HG03108 (cell line): ENCODE measurements around the gene PLEKHG1.

Source experiments
- ATAC-seq: cut with Tn5 transposase; IDR thresholded peaks from one replicate; pipeline ENCODE4 v1.9.1; 2021; ENCODE audit warnings: moderate library complexity; ENCODE audit not compliant: unreplicated experiment

The PLEKHG1 gene

DNA sequence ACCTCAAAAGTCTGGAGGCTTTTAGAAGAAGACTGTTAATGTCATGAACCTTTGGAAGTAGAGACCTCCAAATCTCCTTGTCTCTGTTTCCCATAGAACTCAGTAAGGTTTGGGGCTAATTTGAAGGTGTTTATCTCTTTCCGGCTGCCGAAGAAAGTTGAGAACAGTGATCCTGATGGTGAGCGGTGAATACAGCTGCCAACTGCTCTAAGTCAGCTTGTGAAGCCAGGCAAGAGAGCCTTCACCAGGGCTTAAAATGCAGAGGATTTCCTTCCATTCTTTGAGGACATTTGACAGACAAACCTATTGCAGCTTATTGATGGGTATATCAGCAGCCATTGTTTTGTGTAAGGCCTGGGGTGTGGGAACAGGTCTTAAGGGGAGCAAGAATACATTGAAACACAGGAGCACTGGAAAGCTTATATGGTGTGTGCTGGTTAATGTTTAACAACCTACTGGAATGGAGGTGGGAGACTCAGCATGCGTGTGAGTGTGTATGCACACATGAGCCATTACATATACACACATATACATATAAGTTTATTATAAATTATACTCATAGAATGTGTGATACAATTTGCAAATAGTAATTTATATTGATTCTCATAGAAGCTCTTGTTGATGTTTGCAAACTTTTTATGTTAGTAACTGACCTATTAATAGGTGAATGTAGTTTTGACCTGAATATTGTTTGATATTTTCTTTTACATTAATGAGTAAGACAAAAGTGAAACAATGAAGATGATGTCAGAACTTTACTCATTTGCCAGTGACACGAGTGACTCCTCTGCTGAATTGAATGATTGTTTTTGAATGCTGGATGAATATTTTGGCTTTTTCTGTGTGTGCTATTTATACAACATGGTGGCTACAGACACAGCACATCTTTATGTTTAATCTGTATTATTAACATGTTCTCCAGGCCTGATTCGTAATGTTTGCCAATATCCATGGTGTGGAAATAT, 18.1 kb downstream of the PLEKHG1 start:
- ATAC-seq = no peak

DNA sequence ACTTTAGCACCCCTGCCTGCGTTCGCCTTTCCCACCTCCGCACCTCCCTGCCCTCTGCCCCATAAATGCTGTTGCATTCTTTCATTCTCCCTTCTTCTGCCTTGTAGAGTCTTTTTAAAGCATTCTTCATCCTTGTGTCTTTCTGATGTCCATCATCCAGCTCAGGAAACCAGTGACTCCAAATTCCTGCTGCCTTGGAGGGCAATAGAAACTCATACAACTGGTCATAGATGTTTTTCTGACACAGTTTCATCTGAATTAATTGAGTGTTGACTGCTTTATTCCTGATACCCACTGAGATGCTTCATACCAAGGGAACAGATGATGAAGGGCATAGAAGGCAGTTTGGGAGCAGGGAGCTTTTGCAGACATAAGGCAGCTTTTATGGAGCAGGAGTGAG, 19.6 kb downstream of the PLEKHG1 start:
- no peak for ATAC-seq

DNA sequence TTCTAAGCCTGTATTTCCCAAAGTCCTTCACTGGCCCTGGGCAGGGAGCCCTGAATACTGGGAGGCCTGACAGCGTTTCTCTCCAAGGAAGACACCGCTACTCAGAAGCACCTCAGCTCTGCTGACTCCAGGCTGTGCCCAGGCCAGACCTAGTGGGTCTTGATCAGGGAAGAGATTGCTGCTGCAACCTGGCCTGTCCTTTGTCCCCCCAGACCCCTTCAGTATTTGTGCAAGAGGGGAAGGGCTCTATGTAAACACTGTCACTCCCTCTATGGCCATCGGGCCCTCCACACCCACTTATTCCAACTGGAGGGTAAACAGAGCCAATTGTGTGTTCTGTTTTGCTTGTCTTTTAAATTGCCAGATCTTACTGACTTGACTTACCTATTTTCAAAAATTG, 20.6 kb downstream of the PLEKHG1 start:
- no peak for ATAC-seq

DNA sequence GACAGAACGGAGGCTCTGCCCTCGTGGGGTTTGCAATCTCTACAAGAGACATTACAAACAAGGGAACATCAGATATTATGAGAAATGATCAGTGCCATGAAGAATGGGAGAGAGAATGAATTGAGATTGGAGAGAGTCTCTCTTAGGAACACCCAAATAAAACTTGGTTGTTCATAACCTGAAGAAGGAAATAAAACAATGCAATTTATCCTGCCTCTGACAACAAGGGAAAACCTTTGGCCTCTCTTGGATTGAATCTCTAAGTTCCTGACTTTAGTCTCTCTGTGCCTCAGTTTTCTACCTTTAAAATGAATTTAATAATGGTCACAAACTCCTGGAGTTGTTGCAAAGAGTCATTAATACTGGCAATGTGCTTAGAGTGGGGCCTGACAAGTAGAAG, 21.1 kb downstream of the PLEKHG1 start:
- ATAC-seq = no peak

DNA sequence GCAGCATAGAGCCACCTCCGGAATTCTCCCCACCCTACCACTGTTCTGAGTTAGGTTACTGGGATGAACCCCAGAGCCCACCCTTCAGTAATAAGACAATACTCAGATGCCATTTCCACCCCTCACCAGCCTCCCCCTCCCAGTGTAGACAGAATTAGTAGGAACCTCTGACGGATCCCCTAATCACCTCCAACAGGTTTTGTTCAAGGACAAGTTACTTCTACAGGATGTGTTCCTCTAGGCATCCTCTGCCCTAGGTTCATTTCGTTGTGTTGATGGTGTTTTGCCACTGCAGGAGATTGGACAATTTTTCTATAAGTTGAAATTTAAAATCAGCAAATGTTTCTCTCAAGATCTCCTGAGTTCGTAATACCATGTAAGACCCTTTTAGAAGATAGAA, 22.8 kb downstream of the PLEKHG1 start:
- ATAC-seq = no peak

DNA sequence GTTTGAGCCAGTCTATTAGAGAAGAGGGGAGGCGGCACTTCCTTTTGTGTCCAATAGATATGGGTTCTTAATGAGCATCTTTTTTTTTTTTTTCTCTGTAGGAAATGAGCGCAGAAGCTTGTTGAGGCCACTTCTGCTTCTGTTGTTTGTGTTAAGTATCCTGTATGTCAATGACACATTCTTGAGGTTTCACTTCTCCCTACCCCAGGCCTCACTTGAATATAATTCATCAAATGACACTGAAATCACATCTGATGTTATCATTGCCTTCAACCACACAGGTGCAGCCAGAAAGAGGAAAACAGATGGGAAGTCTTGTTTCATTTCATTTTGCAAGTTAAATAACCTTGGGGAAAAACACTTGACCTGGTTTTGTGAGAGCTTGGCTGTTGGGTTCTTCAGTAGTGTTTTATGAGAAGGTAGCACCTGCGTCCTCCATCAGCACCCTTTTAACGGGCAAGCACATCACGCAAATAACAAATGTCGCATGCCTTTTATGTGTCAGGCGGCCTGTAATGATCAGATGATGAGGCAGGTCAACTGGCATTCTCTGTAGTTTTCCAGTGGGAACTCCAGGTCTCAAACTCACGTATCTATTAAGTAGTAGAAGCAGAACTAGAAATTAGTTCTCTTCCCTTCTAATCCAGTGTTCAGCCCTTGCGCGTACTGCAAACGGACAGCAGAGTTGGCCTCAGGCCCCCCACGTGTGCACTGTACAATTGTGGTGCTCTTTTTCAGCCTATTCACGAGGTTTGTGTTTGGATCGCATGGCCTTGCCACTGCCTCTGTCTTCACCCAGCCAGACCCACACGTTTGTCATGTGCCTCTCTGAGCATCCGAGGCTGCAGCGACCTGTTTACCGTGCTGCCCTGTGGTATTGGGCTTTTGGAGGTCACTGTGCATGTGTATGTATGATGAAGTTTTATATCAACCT, 23.5 kb downstream of the PLEKHG1 start:
- peak; percentile 94 for ATAC-seq

DNA sequence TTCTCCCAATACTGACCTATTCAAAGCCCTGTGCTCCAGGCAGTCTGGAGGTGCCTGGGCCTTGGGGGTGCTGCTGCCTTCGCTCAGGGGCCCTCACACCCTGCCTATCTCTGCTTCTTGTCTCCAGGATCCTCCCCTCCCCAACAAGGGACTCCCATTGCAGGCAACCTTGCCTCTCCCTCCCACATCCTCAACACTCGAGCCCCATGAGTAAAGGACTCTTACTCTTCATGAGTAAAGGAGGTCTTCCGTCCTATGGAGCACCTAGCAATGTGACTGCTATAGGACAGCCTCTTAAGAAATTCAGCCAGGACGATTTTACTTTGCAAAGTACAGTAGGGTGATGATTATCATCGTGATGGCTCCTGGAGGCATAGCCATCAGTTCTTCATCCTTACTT, 24.5 kb downstream of the PLEKHG1 start:
- no peak for ATAC-seq

DNA sequence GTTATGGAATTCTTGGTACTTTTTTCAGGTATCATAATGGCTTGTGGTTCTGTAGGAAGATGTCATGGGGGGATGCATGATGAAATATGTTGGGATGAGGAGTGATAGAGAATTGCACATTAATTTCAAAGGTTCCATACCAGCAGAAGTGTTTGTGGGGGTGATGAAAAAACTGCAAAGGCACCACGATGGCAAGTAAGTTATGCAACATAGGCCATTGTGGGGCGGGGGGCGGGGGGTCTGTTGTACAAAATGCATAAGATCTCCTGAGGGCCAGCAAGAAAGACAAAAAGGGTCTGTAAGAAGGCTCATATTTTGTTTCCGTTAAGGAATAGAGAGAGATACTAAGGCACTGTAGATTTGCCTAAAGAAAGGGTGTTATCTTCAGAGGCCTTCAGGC, 26.2 kb downstream of the PLEKHG1 start:
- ATAC-seq = no peak

DNA sequence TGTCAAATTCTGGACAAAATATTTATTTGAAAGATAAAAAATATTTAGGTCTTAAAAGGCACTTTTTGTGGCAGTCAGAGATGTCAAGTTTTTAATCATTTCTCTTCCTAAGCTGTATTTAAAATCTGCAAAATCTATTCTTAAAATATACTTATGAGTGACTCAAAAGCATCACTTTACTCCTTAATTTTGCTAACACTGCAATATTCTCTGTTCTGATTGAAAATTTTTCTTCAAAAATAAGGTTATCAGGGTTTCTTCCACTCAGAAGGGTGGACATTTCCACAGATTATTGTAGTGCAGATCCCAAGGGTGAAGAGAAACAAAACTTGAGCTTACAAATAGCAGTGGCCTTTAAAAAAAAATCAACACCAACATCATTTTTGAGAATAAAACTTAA, 27.5 kb downstream of the PLEKHG1 start:
- no peak for ATAC-seq

DNA sequence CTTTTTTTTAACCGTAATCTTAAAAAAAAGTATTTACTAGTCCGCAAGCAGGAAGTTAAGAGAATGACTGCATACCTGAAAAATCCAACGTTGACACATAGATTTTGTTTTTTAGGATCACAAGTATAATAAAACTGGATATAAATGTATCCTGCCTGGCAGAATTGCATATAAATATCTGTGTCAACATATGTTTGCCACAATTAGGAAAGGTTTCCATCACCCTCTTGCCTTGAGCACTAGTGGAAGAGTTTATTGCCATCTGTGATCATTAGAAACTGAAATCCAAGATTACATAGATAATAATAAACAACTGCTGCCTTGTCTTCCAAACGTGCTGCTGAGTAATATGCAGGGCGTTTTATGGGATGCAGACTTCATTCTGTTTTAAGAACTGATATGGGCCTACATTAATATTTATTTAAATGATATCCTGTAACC, 27.9 kb downstream of the PLEKHG1 start:
- ATAC-seq = no peak

DNA sequence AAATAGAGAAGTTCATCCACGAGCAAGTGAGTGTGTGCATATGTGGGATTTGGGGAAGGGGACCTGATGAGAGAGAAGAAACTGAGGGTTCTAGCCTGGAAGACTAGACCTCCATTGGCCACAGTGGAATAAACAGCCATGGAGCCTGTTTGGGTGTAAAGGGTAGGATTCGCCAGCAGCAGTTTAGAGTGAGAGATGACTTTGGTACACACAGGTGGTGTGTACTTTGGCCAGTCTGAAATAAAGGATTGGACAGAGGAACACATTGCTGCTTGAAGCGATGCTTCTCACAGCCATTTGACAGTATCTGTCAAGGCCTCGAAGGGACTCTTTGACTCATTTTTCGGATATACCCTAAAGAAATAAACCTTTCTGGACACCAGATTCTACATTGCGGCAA, 29.2 kb downstream of the PLEKHG1 start:
- ATAC-seq = no peak

DNA sequence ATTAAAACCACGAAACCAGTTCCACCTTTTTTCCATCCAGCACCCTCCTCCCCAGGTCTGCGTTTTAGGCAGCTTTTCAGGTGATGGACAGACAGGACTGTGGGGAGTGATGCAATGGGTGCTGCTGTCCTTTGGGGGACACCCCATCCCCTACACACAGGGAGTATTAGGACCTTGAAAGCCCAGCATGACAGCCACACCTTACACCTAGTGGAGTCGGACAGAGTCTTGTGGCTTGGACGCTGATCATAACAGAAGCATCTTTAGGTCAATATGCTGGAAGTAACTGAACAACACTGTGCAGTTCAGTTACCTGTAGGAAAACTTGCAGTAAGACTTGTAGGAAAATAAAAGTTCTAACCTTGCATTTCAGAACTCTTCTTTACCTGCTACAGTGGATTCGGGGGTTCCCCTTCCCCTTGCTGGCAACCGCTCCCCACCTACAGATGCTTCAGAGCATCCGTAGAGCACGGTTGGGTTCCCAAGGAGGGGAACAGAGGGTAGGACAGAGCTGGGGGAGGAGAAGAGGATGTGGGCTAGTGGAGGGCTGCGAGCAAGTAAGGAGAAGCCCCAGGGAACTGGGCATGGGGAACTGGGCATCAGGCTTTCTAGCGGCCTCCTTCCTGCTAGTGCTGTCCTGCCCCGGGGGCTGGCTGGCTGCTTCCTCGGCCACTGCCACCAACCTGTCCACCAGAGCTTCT, 31.7 kb downstream of the PLEKHG1 start:
- peak; percentile 42 for ATAC-seq

DNA sequence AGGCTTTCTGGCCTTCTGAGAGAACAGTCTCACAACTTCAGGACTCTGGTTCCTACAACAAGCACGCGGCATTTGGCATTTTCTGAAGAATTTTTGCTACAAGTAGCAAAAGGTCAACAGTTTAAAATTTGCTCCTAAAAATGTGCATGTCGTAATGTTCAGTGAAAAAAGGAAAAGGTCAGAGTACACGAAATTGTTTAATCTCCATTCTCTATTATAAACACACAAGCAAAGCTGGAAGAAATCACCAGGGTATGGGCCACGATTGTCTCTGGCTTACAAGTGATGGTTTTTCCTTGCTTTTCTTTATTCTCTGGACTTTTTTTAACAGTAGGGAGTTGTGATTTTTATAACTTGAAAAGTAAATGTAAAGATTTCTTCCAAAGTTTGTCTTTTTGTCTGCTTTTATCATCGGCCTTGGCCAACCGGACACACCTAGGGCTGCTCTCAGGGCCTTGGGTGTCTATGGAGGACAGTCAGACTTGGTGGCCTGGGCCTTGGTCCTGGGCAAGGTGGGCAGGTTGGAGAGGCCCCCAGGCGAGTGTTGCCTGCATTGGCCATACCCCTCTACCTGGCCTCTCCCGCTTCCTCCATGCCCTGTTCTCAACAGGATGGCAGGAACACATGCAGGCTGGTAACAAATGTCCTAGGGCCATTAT, 32.4 kb downstream of the PLEKHG1 start:
- no peak for ATAC-seq

DNA sequence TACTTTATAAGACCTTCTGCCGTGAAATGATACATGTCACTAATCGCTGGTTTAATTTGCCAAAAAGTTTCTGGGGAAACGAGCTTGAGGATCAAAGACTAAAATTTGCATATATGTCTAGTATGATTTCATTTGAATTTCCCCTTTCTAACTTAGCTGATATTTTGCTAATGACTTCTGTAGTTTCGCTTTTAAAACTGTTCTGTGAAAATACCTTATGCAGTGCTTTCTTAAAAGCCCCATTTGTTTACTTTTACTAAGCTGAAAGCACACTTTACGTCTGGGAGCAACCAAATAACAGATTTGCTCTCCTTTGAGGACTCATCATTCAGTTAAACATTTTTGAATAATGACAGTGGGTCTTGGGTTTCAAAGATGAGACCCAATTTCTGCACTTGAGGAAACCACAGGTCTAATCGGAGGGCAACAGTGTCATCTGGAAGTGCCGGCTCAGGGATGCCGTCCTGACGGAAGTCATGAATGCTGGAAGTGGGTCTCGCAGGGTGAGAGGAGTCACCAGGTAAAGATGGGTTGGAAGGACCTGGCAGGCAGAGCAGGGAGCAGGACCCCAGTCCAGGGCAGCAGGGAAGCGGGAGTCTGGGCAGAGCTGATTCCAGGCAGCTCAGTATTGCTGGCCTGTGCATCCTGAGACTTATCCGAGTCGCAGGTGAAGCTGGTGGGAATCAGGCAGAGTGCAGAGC, 33.2 kb downstream of the PLEKHG1 start:
- ATAC-seq = peak; percentile 43

DNA sequence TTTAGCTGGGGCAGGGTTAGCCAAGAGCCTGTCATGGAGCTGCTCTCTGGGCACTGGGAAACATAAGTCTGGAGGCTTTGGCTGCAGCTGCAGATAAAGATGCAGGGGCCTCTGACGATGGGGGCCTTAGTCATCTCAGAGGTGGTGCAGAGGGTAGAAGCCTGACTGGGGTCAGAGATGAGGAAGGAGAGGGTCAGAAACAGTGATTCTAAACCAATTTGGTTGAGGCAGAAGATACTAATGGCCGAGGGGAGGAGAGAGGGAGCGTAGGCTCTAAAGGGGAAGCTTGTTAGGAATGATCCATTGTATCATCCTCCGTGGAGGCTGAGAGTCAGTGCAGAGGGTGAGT, 33.8 kb downstream of the PLEKHG1 start:
- peak; percentile 4 for ATAC-seq

DNA sequence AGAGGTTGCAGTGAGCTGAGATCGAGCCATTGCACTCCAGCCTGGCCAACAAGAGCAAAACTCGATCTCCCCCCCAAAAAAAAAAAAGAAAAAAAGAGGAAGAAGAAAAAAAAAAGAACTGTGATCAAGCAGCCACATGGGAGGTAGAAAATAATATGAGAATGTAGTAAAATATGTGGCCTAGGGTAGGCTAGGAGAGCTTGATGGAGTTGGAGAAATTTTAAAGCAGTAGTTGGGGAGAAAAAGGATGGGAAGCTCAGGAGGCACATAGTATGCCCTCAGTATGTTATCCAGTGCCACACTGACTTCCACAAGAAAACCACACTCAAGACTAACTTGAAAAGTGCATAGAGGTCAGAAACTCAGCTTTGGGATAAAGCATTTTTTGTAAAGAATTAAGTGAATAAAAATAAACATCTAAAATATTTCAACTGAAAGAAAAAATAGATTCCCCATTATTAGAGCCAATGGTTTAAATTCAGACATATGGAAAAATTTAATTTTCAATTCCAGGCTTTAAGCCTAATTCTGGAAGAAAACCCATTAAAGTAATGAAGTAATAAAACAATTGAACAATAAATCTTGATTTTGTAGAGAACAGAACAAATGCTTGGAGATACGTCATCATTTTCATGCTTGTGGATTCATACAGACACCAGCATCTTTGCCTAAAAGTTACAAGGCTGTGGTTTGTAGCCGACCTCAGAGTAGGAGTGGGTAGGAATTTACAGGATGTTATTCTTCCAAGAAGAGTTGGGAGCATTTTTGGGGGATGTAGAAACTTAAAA, 34.7 kb downstream of the PLEKHG1 start:
- no peak for ATAC-seq

DNA sequence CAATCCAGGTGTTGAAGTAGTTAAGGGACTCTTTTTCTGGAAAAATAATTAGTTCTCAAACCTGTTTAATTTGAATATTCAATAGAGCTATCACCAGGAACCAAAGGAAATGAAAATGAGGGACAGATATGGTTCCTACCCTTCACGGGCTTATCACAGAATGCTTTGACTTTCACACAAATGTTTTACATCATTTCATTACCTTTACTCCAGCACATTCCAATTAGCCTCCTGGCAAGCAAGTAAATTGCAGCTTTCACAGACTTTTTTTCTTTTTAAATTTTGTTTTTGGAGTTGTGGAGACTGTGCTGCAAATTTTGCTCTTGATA, 35.2 kb downstream of the PLEKHG1 start:
- no peak for ATAC-seq

DNA sequence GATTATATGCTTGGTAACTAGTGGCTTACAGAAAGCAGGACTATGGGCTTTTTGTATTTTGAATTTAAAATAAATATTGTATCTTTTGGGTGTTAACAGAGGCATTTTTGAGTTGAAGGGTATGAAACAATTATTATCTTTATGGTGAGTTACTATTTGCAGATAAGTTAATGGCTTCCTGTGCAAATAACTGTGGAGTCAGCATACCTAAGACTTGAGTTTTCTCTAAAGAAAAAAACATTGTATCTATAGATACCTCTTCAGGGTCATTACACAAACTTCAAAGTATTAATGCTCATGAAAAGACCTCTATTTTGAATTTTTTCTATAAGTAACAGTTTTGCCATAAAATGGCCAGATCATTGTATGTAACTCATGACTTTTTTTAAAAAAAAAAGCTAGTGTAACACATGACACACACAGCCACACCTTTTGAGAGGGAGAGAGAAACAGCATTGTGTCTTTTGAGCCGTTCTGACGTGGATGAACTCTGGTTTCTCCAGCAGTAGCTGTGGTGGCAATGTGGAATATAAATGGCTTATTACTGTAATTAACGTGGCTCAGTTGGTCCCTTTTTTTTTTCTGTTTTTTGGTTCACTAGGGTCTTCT, 36.3 kb downstream of the PLEKHG1 start:
- no peak for ATAC-seq

DNA sequence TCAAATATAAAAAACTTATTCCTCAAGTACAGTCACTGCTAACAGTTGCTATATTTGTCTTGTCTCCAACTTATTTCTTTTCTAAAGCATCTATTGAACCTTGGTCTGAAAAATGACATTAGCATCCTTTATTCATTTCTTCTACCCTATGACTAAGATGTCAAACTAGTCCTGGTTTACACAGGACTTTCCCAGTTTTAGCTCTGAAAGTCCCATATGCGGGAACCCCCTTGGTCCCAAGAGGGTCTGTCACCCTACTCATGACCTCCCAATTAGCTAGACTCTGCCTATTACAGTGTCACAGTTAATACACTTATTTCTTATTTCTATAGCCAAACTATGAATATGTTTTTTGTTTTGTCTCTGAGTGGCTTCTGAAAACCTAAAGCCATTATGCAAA, 37.1 kb downstream of the PLEKHG1 start:
- no peak for ATAC-seq
